CD1c-positive myeloid dendritic cell (primary cell): Measurements from ENCODE around the gene INSRR.

Experiments
- DNase-seq: peaks from one replicate; pipeline ENCODE4 v3.0.0-alpha.2; 2016; ENCODE audit errors: extremely low spot score

The INSRR gene

GRCh38 chr1:156851779-156852417, 7.0 kb downstream of the INSRR start:
- no peak for DNase-seq

GRCh38 chr1:156849151-156849496, 9.8 kb downstream of the INSRR start:
- no peak for DNase-seq

- no peak for DNase-seq
Observed at GRCh38 chr1:156848461-156849150, 10.3 kb downstream of the INSRR start.

GRCh38 chr1:156847591-156848460, 11.1 kb downstream of the INSRR start:
- no peak for DNase-seq

GRCh38 chr1:156846643-156847042, 12.3 kb downstream of the INSRR start:
- DNase-seq = no peak

- DNase-seq = no peak
Observed at GRCh38 chr1:156845953-156846545, 12.9 kb downstream of the INSRR start.

- peak; percentile 30 for DNase-seq
Observed at GRCh38 chr1:156845055-156845952, 13.6 kb downstream of the INSRR start.

- DNase-seq = no peak
Observed at GRCh38 chr1:156844638-156845037, 14.3 kb downstream of the INSRR start.

- DNase-seq = no peak
Observed at GRCh38 chr1:156844102-156844501, 14.8 kb downstream of the INSRR start.

- DNase-seq = no peak
Observed at GRCh38 chr1:156842618-156843300, 16.2 kb downstream of the INSRR start.

GRCh38 chr1:156841295-156841855, 17.5 kb downstream of the INSRR start:
- DNase-seq = no peak

- DNase-seq = no peak
Observed at GRCh38 chr1:156840898-156841279, 18.0 kb downstream of the INSRR start.

- DNase-seq = no peak
Observed at GRCh38 chr1:156840186-156840897, 18.6 kb downstream of the INSRR start.

- DNase-seq = no peak
Observed at GRCh38 chr1:156839426-156840109, 19.3 kb downstream of the INSRR start.

GRCh38 chr1:156838972-156839371, 19.9 kb downstream of the INSRR start:
- DNase-seq = peak; percentile 51

GRCh38 chr1:156836892-156837291, 22.0 kb downstream of the INSRR start:
- no peak for DNase-seq

- DNase-seq = no peak
Observed at GRCh38 chr1:156836041-156836654, 22.8 kb downstream of the INSRR start.

- no peak for DNase-seq
Observed at GRCh38 chr1:156834322-156834721, 24.6 kb downstream of the INSRR start.

- DNase-seq = no peak
Observed at GRCh38 chr1:156833603-156834002, 25.3 kb downstream of the INSRR start.
